NCI-H2107 (cell line): Measurements from ENCODE around the gene CHRNA10.
"Not testable (repeated sequence)": the region's sequence is repeated elsewhere in the genome, so short reads cannot be mapped to it uniquely, and the experiment has no call there.

ENCODE experiments used
- DNase-seq: peaks from one replicate; lab custom pipeline; 2025; lab: John Stamatoyannopoulos, UW

CHRNA10 gene

GRCh38 chr11:3665336-3666022 lies 5.7 kb downstream of the CHRNA10 start:
- no peak for DNase-seq

- no peak for DNase-seq
Measured at GRCh38 chr11:3664032-3664630, 7.1 kb downstream of the CHRNA10 start.

- no peak for DNase-seq
Measured at GRCh38 chr11:3662856-3663255, 8.3 kb downstream of the CHRNA10 start.

GRCh38 chr11:3660960-3661359 lies 10.2 kb downstream of the CHRNA10 start:
- no peak for DNase-seq

GRCh38 chr11:3659595-3660515 lies 11.3 kb downstream of the CHRNA10 start:
- DNase-seq: no peak

GRCh38 chr11:3658252-3658651 lies 12.9 kb downstream of the CHRNA10 start:
- no peak for DNase-seq

- not testable (repeated sequence) for DNase-seq
Measured at GRCh38 chr11:3657331-3657730, 13.9 kb downstream of the CHRNA10 start.

GRCh38 chr11:3655547-3655946 lies 15.6 kb downstream of the CHRNA10 start:
- no peak for DNase-seq

- not testable (repeated sequence) for DNase-seq
Measured at GRCh38 chr11:3652514-3652913, 18.7 kb downstream of the CHRNA10 start.

- not testable (repeated sequence) for DNase-seq
Measured at GRCh38 chr11:3649374-3649773, 21.8 kb downstream of the CHRNA10 start.

- DNase-seq: not testable (repeated sequence)
Measured at GRCh38 chr11:3648843-3649242, 22.3 kb downstream of the CHRNA10 start.

- no peak for DNase-seq
Measured at GRCh38 chr11:3645552-3645951, 25.6 kb downstream of the CHRNA10 start.

- no peak for DNase-seq
Measured at GRCh38 chr11:3644817-3645235, 26.4 kb downstream of the CHRNA10 start, which contains the start of gene ART1. Gene ART1, plus strand, starts transcription at chr11:3645128. Its CDS starts 14,086 bp downstream, at chr11:3659214.

- not testable (repeated sequence) for DNase-seq
Measured at GRCh38 chr11:3643102-3643546, 28.1 kb downstream of the CHRNA10 start.

GRCh38 chr11:3642071-3642951 lies 28.9 kb downstream of the CHRNA10 start:
- no peak for DNase-seq

- DNase-seq: no peak
Measured at GRCh38 chr11:3641701-3642070, 29.5 kb downstream of the CHRNA10 start, which contains the start of gene ART5. Gene ART5, minus strand, starts transcription at chr11:3641992. Its CDS starts 130 bp downstream, at chr11:3641862.

- no peak for DNase-seq
Measured at GRCh38 chr11:3641191-3641590, 30.0 kb downstream of the CHRNA10 start.

- no peak for DNase-seq
Measured at GRCh38 chr11:3639841-3640240, 31.3 kb downstream of the CHRNA10 start.

- DNase-seq: no peak
Measured at GRCh38 chr11:3638513-3638912, 32.7 kb downstream of the CHRNA10 start.

GRCh38 chr11:3637201-3637600 lies 34.0 kb downstream of the CHRNA10 start:
- DNase-seq: no peak

- no peak for DNase-seq
Measured at GRCh38 chr11:3635641-3636375, 35.4 kb downstream of the CHRNA10 start.
